PC-3 (cell line): ENCODE measurements around the gene SMG6. TPM values are rescaled to one million over a fixed set of nuclear protein-coding genes. Genes with fewer than 3 reads are reported as not detected.

ENCODE experiments used
- ATAC-seq: fragments of 200-7000 bp; cut with Tn5 transposase; 2 replicates; pipeline ENCODE4 v1.9.1; 2020; ENCODE audit warnings: mild to moderate bottlenecking, moderate library complexity
- BruUV-seq: library from RNA; stranded (reverse); fragments of 400-500 nt; replicated peaks from 2 replicates; lab custom pipeline; 2021; lab: Mats Ljungman, UMichigan
- CTCF ChIA-PET: fragments of 300-600 bp; sonication (Branson Sonifier 250); formaldehyde crosslinking; loops from one replicate; lab custom pipeline; 2022; ENCODE audit warnings: antibody characterized with exemption; lab: Charles Lee
- POLR2A ChIA-PET: fragments of 300-600 bp; sonication (Branson Sonifier 250); formaldehyde crosslinking; loops from one replicate; lab custom pipeline; 2022; ENCODE audit warnings: antibody characterized with exemption; ENCODE audit not compliant: unreplicated experiment; lab: Charles Lee
- DNase-seq: peaks from one replicate; pipeline ENCODE4 v3.0.0-alpha.2; 2015
- H2AFZ ChIP-seq: fragments of 300-600 bp; sonication (generic); 2 replicates; pipeline ENCODE4 v1.6.0; 2016; ENCODE audit warnings: antibody characterized with exemption, low read length
- H3F3A ChIP-seq: fragments of 300-600 bp; sonication (generic); one replicate; pipeline ENCODE4 v1.6.0; 2017; ENCODE audit warnings: antibody characterized with exemption, low read length, control low read depth, mild to moderate bottlenecking; ENCODE audit not compliant: unreplicated experiment
- H3K27ac ChIP-seq: fragments of 300-600 bp; sonication (generic); 2 replicates; pipeline ENCODE4 v1.5.1; 2016; ENCODE audit warnings: mild to moderate bottlenecking, low read length
- H3K27me3 ChIP-seq: fragments of 300-600 bp; sonication (generic); 2 replicates; pipeline ENCODE4 v1.6.1; 2016; ENCODE audit warnings: low read length, mixed read lengths
- H3K36me3 ChIP-seq: fragments of 300-600 bp; sonication (generic); 2 replicates; pipeline ENCODE4 v1.6.1; 2016; ENCODE audit warnings: low read depth, mixed run types, low read length, mixed read lengths
- H3K4me1 ChIP-seq: fragments of 300-600 bp; sonication (generic); 2 replicates; pipeline ENCODE4 v1.5.1; 2016; ENCODE audit warnings: low read length; ENCODE audit not compliant: insufficient read depth
- H3K4me2 ChIP-seq: fragments of 300-600 bp; sonication (generic); 2 replicates; pipeline ENCODE4 v1.6.0; 2016; ENCODE audit warnings: low read length
- H3K4me3 ChIP-seq: fragments of 300-600 bp; sonication (generic); 2 replicates; pipeline ENCODE4 v1.5.1; 2016; ENCODE audit warnings: mild to moderate bottlenecking, low read length, mixed read lengths
- H3K79me2 ChIP-seq: fragments of 300-600 bp; sonication (generic); 2 replicates; pipeline ENCODE4 v1.6.1; 2017; ENCODE audit warnings: low read length, mixed read lengths
- H3K9ac ChIP-seq: fragments of 300-600 bp; sonication (generic); 2 replicates; pipeline ENCODE4 v1.6.0; 2016; ENCODE audit warnings: mild to moderate bottlenecking, low read length
- H3K9me2 ChIP-seq: fragments of 300-600 bp; sonication (generic); replicated peaks from 2 replicates; pipeline ENCODE4 v1.6.1; 2016; ENCODE audit warnings: mixed run types, low read length, mixed read lengths
- H3K9me3 ChIP-seq: fragments of 300-600 bp; sonication (generic); 2 replicates; pipeline ENCODE4 v1.6.1; 2016; ENCODE audit warnings: low read length, mixed read lengths
- H4K20me1 ChIP-seq: fragments of 300-600 bp; sonication (generic); 2 replicates; pipeline ENCODE4 v1.6.1; 2016; ENCODE audit warnings: low read length, mixed read lengths
- EZH2 ChIP-seq: fragments of 300-600 bp; sonication (generic); IDR thresholded peaks from one replicate; pipeline ENCODE4 v1.6.1; 2017; ENCODE audit warnings: antibody characterized with exemption, mild to moderate bottlenecking, low read length; ENCODE audit not compliant: unreplicated experiment
- EZH2phosphoT487 ChIP-seq: fragments of 300-600 bp; sonication (generic); IDR thresholded peaks from 2 replicates; pipeline ENCODE4 v1.6.1; 2018; ENCODE audit warnings: mild to moderate bottlenecking, antibody characterized with exemption, low read length, borderline replicate concordance
- intact Hi-C: fragments of 100-400 bp; cut with micrococcal nuclease; formaldehyde crosslinking; loops from 2 replicates; pipeline ENCODE4 v1.9.0; 2023
- total RNA-seq: library from RNA; depleted of rRNA; stranded (reverse); fragments of >200 nt; gene quantifications from 2 replicates; pipeline ENCODE4 v1.2.3, GENCODE V29; 2014
- TF ChIP-seq, protein P1 (sequence below): fragments of 300-600 bp; sonication (generic); conservative IDR thresholded peaks from 2 replicates; pipeline ENCODE4 v1.5.1; 2017; ENCODE audit warnings: antibody characterized with exemption, low read depth, mild to moderate bottlenecking, low read length

Gene SMG6
- total RNA-seq, 1 experiment from 2014 or later, result 13.4 TPM

DNA sequence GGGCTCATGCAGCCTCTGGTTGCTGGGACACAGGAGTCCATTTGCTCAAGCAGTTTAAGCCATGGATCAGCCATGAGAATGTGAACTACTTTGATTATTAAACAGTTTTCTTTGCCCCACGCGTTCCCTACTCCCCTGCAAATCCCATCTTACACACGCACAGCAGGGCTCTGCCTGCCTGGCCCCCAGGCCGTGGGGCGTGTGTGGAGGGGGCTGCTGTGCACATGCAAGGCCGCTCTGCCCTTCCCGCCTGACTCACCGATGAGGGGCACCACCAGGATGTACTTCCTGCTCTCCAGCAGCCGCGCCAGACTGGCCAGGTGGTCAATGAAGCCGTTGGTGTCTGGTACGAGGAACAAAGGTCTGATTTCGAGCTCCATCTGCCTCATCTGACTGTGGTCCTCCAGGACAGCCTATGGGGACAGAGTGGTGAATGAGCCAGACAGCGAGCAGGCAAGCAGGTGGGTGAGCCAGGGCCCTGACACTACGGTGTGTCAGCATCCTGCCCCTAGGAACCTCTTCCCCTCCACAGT, 235.0 kb downstream of the SMG6 start:
- intact Hi-C loops, result no loop called here
- no peaks in the 10 kb centered on the region for H3K9me3 ChIP-seq
- TF ChIP-seq, protein P1, sequence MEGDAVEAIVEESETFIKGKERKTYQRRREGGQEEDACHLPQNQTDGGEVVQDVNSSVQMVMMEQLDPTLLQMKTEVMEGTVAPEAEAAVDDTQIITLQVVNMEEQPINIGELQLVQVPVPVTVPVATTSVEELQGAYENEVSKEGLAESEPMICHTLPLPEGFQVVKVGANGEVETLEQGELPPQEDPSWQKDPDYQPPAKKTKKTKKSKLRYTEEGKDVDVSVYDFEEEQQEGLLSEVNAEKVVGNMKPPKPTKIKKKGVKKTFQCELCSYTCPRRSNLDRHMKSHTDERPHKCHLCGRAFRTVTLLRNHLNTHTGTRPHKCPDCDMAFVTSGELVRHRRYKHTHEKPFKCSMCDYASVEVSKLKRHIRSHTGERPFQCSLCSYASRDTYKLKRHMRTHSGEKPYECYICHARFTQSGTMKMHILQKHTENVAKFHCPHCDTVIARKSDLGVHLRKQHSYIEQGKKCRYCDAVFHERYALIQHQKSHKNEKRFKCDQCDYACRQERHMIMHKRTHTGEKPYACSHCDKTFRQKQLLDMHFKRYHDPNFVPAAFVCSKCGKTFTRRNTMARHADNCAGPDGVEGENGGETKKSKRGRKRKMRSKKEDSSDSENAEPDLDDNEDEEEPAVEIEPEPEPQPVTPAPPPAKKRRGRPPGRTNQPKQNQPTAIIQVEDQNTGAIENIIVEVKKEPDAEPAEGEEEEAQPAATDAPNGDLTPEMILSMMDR, result no peak
- no peak for TF ChIP-seq EZH2
- no peak for TF ChIP-seq EZH2phosphoT487
- peak overlapping the region; percentile 39 for H2AFZ ChIP-seq
- H4K20me1 ChIP-seq, result no peaks in the 10 kb centered on the region
- ATAC-seq (peak; percentile 91), DNase-seq (peak; percentile 71)
- BruUV-seq, result no TSS peak
- ChIA-PET POLR2A (interaction anchor here (0.6 to 1.0 kb wide), 2 partner anchors 13 to 18 kb away, joined by 3 read pairs; no protein-coding TSS in a partner anchor), CTCF (interaction anchor here (1.2 to 1.5 kb wide), 2 partner anchors 9 to 14 kb away, joined by 3 read pairs; partner anchors contain the start of gene HIC1)
- peak overlapping the region; percentile 77 for H3K27ac ChIP-seq
- H3K4me1 ChIP-seq, result peaks cover 29% of the 10 kb centered on the region
- no peaks in the 10 kb centered on the region for H3K27me3 ChIP-seq
- peak overlapping the region; percentile 43 for H3K9ac ChIP-seq
- no peaks in the 10 kb centered on the region for H3K36me3 ChIP-seq
- H3K4me2 ChIP-seq, result peak overlapping the region; percentile 7; the same call in 1 of the 2 replicates
- no peaks in the 10 kb centered on the region for H3F3A ChIP-seq
- H3K9me2 ChIP-seq, result no peaks in the 10 kb centered on the region
- H3K4me3 ChIP-seq, result no peak overlapping the region
- no peaks in the 10 kb centered on the region for H3K79me2 ChIP-seq

DNA sequence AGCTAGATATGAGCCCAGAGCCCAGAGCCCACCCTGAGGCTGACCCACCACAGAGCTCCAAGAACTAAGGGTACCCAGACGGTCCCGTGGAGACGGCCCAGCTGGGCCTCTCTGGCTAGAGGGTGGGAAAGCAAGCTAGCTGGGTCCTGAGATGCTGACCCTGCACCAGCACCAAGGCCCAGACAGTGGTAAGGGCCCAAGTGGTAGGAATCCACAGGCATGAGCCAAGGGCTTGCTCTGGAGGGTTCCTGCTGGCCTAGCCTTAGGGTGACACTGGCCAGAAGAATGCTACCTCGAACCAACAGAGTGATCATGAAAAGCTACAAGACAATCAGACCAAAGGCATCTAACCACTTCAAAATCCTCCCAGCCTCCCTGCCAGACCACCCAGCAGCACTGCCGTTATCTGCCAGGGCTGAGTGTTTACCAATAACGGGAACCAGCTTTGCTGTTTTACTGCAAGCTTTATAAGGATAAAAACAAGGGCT, 235.5 kb downstream of the SMG6 start:
- Histone ChIP-seq H3K9ac (peak overlapping the region; percentile 43), H3K27ac (peak overlapping the region; percentile 77), H2AFZ (no peak overlapping the region), H3K9me2 (no peaks in the 10 kb centered on the region), H4K20me1 (no peaks in the 10 kb centered on the region), H3K79me2 (no peaks in the 10 kb centered on the region), H3K9me3 (no peaks in the 10 kb centered on the region), H3K4me2 (peak overlapping the region; percentile 7; the same call in 1 of the 2 replicates), H3F3A (no peaks in the 10 kb centered on the region), H3K36me3 (no peaks in the 10 kb centered on the region), H3K4me1 (peaks cover 29% of the 10 kb centered on the region), H3K27me3 (no peaks in the 10 kb centered on the region), H3K4me3 (no peak overlapping the region)
- no peak for TF ChIP-seq EZH2phosphoT487
- TF ChIP-seq, protein P1, result no peak
- no peak for TF ChIP-seq EZH2
- intact Hi-C loops, result no loop called here
- DNase-seq (no peak), ATAC-seq (no peak)
- BruUV-seq, result no TSS peak
- ChIA-PET CTCF (interaction anchor here (1.2 to 1.5 kb wide), 2 partner anchors 9 to 13 kb away, joined by 3 read pairs; partner anchors contain the start of gene HIC1), POLR2A (interaction anchor here (0.6 to 1.0 kb wide), 2 partner anchors 14 to 17 kb away, joined by 3 read pairs; no protein-coding TSS in a partner anchor)

DNA sequence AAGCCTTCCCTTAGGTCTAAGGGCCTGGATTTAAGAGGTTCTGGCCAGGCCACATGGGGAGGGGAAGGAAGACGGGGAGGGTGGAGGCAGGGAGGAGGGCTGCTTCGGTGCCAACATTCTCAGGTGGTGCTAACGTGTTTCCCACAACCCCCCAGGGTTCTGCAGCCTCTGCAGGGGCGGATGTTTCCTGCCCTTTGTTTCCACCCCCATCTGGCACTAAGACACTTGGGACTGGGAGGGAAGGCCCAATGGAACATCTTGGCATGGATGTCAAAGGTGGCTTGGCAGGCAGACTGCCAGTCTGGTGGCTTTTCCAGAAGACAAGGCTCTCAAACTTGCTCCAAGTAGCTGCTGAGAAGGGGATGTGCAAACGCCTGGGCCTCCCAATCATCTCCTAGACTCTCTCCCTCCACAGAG, 236.0 kb downstream of the SMG6 start:
- Histone ChIP-seq H3K36me3 (no peaks in the 10 kb centered on the region), H3K4me3 (no peak overlapping the region), H3K4me1 (peaks cover 29% of the 10 kb centered on the region), H3K4me2 (0 out of 2 replicates have a peak overlapping the region, but pooled peaks have one; percentile 7), H3K9me3 (no peaks in the 10 kb centered on the region), H3K27ac (peak overlapping the region; percentile 77), H3K27me3 (no peaks in the 10 kb centered on the region), H3K9ac (peak overlapping the region; percentile 43; the same call in 1 of the 2 replicates), H2AFZ (no peak overlapping the region), H4K20me1 (no peaks in the 10 kb centered on the region), H3F3A (no peaks in the 10 kb centered on the region), H3K9me2 (no peaks in the 10 kb centered on the region), H3K79me2 (no peaks in the 10 kb centered on the region)
- TF ChIP-seq, protein P1, result no peak
- TF ChIP-seq EZH2phosphoT487, result no peak
- TF ChIP-seq EZH2, result no peak
- ChIA-PET POLR2A (interaction anchor here (0.6 kb wide), 1 partner anchor 15 kb away, joined by 3 read pairs; no protein-coding TSS in a partner anchor), CTCF (no interaction called here)
- intact Hi-C loops, result no loop called here
- ATAC-seq (no peak), DNase-seq (no peak)
- no TSS peak for BruUV-seq
